ENCODE data around the gene SERAC1.
"Not testable (repeated sequence)": the region's sequence is repeated elsewhere in the genome, so short reads cannot be mapped to it uniquely, and the experiment has no call there.

SERAC1 gene

DNA sequence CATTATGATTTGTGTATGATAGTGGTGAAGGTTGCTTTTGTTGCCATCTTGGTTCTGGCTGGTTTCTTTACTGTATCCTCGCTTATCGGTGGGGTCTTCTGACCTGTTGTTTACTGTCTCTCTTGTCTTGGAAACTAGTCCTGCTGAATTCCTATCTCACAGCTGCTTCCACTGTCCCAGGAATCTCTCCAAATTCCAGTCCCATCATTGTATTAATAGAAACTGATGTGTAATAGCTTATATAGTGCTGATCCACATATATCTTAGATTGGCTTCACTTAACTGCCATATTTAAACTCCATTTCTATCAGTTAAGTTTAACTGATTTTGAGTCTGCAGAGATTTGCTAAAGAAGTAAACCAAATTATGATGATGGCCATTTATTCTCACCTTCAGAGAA is 6.0 kb upstream of the SERAC1 start:
- no peak for DNase-seq (ENCODE audit: low read depth)

DNA sequence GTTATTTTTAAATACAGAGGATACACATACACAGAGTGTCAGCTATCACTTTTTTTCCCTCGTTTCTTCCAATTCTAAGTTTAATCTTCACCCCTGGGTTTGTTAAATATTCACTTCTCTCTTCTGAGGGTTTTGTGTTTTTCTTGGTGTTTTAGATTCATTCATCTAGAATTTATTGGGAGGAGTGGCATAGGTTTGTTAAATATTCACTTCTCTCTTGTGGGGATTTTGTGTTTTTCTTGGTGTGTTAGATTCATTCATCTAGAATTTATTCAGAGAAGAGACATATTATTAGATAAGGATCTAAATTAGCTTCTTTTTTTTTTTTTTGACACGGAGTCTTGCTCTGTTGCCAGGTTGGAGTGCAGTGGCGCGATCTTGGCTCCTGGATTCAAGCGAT is 3.9 kb upstream of the SERAC1 start:
- no peak for DNase-seq (ENCODE audit: low read depth)

DNA sequence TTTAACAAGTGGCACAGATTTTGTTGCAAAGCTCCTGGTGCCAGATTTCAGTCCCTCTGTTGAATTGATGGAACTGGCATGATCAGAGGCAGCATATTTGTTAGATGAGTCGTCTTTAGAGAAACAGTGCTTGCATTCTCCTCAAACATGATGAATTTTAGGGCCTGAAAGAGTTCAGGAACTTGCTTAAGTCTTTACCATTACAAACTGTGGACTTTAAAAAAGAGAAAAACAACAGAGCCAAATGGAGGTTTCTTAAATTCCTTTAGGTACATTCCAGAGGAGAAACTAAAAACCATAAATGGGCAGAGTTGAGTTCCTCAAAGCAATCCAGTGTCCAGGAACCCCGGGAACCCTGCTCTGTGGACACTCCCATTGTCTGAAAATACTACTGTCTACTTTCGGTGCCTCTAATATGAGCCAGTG is 2.6 kb upstream of the SERAC1 start:
- no peak for DNase-seq (ENCODE audit: low read depth)

DNA sequence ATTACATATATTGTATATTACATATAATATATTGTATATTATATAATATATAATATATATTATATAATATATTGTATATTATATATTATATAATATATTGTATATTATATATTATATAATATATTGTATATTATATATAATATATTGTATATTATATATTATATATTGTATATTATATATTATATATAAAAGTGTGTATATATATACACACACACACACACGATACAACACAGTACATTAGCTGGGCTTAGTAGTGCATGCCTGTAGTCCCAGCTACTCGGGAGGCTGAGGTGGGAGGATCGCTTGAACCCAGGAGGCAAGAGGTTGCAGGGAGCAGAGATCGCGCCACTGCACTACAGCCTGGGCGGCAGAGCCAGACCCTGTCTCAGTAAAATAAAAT is 1.6 kb upstream of the SERAC1 start:
- not testable (repeated sequence) for DNase-seq (ENCODE audit: low read depth)

DNA sequence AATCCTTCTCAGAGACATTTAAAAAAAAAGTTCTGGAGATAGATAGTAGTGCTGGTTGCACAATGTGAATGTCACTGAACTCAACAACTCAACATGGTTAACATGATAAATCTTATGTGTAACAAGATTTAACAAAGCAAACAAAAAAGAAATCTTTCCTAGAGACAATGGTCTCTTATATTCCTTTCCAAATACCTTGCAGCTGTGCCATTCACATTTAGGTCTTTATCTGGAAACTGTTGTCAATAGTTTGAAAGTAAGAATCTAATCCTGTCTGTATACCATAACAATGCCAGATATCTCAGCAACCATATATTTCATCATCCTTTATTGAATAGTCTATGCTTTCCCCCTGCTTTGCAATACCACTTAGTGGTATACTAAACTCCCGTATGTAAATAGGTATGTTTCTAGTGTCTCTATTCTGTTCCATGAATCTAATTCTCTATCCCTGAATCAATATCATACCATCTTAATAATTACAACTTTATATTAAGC is 2.1 kb downstream of the SERAC1 start:
- no peak for DNase-seq (ENCODE audit: low read depth)

DNA sequence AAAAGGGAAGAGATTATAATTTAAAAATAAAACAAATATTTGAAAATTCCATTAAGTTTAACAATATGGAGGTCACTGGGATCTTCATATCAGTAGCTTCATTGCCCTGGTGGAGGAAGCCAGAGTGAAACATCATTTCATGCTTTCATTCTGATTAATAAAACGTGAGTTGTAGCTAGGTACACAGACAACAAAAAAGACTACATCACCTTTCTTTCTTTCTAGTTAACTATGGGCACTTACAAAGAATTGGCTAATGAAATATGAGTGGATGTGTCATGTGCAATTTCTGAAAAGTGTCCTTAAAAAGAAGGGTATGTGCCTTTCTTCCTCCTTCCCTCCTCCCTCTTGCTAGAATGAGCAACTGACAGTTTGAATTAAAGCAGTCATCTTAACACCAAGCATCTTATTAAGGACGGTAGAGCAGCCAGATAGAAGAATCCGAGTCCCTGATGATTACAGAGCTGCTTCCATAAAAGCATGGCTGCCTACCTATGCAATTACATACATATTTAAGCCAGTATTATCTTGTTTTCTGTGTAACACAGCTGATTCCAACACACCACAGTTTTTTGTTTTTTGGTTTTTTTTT is 3.4 kb downstream of the SERAC1 start:
- no peak for DNase-seq (ENCODE audit: low read depth)

DNA sequence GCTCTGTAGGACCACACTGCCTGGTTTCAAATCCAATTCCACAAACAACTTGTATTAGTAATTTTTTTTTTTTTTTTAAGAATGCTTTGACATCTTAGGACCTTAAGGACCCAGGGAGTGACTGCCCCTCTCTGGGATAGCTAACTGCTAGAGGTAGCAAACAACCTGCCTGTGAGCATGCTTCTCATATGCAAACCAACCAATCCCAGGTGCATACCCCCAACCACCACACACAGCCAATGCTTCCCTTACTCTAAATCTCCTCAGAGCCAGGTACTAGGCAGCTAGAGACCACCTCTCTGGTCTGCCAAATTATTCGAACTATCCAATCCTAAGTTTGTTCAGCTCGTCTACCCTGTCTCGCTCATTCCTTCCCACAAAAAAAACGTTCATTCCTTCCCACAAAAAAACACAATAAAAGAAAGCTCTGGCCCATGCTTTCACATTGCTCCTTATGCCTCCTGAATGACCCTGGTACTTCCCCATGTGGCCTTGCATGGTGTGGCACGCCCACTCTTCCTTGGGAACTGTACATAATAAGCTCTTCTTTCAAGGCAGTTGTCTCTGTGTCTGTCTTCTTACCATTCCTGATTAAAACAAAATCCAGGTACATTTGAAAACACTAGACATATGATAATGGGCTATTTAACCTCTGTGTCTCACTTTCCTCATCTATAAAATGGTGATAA is 6.4 kb downstream of the SERAC1 start:
- no peak for DNase-seq (ENCODE audit: low read depth)

DNA sequence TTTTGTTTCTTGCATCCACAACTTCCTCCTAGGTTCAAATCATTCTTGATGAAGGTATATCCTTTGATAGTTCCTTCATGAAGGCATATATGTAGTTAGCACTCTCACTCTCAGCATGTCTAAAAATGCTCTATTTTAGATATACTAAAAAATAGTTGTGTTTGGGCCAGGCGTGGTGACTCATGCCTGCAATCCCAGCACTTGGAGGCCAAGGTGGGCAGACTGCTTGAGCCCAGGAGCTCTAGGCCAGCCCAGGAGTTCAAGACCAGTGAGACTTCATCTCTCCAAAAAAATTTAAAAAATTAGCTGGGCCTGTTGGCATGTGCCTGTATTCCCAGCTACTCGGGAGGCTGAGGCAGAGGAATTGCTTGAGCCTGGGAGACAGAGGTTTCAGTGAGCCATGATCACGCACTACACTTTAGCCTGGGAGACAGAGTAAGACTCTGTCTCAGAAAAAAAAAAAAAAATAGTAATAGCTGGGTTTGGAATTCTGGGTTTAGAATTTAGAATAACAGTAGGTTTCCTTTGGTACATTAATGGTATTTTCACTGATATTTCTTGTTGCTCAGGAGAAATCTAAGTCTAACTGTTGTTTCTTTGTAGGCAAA is 7.0 kb downstream of the SERAC1 start:
- DNase-seq (ENCODE audit: low read depth) = no peak

DNA sequence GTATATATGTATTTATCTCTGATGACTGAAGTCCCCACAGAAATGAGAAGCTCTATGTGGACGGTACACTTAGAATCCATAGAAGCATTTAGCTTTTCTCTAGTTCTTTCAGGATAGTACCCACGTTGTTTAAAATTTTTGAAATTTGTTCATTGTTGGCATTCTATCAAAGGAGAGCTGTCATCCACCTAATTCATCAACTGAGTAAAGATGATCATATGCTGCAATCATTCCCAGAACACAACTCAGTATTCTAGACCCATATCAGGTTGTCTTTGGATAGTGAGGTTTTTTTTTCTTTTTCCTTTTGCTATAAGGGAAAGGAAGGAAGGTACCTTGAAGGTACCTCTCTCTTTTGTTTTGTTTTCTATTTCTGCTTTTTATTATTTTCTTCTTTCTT is 9.3 kb downstream of the SERAC1 start:
- no peak for DNase-seq (ENCODE audit: low read depth)

DNA sequence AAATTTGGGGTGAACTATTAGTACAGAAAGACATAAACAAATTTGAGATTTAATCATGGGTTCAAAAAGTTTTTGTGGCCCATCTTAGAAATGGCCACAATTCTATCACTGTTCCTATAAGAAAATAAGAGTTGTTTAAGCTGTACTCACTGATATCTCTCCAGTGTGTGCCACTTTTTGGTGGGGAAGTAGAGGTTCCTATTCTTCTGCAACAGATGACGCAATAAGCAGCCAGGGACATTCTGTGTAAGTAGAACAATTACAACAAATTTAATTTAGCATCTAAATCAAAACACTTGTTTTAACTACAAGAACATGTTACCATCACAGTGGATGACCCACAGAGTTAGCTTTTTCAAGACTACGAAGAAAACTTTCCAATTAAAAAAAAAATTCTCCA is 9.9 kb downstream of the SERAC1 start:
- no peak for DNase-seq (ENCODE audit: low read depth)

DNA sequence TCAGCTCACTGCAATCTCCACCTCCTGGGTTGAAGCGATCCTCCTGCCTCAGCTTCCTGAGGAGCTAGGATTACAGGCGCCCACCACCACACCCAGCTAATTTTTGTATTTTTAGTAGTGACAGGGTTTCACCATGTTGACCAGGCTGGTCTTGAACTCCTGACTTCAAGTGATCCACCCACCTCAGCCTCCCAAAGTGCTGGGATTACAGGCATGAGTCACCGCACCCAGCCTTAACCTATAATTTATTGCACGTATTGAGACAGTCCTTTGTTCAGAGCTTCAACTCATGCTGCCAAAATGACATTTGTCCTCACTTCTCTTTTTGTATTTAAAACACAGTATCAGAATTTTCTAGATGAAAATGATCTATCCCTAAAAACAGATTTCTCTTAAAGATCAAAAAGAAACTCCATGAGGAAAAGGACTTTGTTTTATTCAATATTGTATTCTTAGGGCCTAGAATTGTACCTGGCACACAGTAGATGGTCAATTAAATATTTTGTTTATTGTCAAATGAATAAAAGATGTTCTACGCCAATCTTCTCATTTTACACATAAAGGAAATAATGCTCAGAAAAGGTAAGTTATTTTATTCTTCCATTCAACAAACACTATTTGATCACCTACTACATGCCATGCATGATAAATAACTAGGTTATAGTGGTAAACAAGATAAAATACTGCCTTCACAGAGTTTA is 10.8 kb downstream of the SERAC1 start:
- DNase-seq (ENCODE audit: low read depth) = no peak

DNA sequence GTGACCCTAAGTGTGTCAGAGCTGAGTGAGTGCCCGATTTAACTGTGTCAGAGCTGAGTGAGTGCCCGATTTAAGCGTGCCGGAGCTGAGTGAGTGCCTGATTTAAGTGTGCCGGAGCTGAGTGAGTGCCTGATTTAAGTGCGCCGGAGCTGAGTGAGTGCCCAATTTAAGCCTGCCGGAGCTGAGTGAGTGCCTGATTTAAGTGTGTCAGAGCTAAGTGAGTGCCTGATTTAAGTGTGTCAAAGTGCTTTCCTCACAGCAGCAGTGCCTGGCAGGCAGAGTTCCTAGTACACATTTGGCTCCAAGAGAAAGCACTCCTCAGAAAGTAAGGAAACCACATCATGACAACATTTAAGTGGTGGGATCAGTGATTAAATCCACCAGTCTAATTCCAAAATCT is 13.2 kb downstream of the SERAC1 start:
- no peak for DNase-seq (ENCODE audit: low read depth)

DNA sequence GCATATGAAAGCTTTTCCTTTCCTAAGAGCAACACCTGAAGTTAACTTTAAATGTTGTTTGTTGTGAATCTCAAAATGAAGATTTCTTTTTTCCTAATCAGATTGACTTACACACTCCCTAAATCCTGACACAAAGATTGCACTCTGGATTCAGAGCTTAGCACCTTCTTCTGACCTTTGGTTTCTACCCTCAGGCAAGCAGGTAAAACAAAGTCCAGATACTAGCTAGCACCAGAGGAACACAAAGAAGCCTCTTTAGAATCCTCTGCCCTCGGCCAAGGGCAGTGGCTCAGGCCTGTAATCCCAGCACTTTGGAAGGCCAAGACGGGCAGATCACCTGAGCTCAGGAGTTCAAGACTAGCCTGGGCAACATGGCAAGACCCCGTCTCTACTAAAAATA is 14.5 kb downstream of the SERAC1 start:
- DNase-seq (ENCODE audit: low read depth) = no peak

DNA sequence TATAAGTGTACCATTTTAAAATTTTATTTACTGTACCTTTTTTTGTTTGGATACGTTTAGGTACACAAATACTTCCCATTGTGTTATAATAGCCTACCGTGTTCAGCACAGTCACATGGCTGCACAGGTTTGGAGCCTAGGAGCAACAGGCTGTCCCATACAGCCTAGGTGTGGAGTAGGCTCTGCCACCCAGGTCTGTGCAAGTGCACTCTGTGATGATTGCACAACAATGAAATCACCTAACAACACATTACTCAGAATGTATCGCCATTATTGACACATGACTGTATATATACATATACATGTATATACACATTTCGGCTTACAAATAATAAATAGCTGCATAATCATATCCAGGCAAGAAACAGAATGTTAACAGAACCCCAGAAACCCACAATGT is 15.4 kb downstream of the SERAC1 start:
- DNase-seq (ENCODE audit: low read depth) = no peak

DNA sequence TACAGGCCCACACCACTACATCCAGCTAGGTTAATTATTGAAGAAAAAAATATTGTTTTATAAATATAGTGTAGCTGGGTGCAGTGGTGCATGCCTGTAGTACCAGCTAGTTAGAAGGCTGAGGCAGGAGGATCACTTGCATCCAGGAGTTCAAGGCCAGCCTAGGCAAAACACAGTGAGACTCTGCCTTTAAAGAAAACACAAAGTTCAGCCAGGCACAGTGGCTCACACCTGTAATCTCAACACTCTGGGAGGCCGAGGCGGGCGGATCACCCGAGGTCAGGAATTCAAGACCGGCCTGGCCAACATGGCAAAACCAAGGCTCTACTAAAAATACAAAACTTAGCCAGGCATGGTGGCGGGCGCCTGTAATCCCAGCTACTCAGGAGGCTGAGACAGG is 16.0 kb downstream of the SERAC1 start:
- DNase-seq (ENCODE audit: low read depth) = not testable (repeated sequence)

DNA sequence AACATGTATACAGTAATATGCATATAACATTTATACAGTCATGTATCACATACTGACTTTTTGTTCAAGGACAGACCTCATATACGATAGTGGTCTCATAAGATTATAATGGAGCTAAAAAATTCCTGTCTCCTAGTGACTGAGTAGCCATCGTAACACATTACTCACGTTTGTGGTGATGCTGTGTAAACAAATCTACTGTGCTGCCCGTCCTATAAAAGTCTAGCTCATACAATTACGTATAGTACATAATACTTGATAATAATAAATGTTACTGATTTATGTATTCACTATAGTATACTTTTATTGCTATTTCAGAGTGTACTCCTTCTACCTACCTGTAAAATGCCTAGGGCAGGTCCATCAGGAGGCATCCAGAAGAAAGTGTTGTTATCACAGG is 17.4 kb downstream of the SERAC1 start:
- DNase-seq (ENCODE audit: low read depth) = no peak

DNA sequence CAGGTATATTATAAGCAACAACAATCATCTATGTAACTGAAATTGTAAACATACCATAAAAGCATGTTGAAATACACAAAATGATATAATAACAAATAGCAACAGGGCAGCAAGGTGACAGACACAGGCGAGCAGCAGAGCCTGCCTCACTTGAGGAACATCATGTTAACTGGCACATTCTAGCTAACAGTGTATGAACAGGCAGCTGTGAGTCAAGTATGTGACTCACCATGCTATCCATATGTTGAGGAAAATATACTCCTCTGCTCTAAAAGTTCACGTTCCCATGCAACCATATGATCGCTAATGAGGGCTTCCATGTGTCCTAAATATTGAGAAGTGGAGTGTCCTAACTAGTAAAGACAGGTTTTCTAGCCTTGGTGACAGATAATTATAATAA is 18.4 kb downstream of the SERAC1 start:
- DNase-seq (ENCODE audit: low read depth) = no peak

DNA sequence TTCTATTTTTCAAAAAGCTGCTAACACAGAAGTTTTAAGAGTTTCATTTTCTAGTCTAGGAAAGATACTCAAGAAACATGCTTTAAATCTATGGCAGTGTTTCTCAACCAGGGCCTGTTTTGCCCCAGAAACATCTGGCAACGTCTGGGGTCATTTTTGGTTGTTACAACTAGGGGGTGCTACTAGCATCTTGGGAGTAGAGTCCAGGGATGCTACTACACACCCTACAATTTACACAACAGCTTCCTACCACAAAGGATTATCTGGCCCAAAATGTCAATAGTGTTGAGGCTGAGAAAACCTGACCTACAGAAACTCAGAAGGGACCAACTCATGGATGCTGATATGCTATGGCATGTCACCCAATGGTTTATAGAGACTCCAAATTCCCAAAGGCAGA is 24.4 kb downstream of the SERAC1 start:
- no peak for DNase-seq (ENCODE audit: low read depth)

DNA sequence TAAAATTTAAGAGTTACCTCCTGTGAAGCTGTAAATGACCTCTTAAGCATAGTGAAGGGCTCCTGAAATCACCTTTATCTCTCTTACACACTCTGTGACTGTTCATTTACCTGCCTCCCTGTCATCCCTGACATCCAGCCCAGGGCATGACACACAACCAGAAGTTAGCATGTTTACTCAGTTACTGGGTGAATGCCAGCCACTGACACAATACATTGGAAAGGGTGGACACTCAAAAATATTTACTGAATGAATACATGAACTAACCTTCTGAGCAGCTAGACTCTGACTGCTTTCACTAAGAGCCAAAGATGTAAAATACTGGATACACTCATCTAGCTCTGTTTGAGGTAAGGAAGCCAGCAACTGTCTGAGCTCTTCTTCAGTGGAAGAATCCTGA is 25.3 kb downstream of the SERAC1 start:
- no peak for DNase-seq (ENCODE audit: low read depth)

DNA sequence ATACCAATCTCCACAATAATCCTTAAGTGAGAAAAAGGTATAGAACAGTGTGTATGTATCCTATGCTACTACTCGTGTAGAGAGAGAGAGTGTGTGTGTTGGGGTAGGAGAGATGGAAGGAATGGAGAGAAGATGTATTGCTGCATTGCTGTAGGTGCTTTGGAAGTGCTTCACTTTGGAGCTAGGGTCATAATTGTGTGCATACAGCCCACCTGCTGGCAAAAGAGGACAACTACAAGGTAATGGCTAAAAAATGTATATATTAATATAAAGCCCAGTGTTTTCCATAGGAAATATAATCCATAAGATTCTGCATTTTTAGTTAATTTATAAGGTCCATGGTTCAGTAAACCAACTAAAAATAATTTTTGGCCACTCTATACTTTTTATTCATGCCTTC is 36.1 kb downstream of the SERAC1 start:
- no peak for DNase-seq (ENCODE audit: low read depth)

DNA sequence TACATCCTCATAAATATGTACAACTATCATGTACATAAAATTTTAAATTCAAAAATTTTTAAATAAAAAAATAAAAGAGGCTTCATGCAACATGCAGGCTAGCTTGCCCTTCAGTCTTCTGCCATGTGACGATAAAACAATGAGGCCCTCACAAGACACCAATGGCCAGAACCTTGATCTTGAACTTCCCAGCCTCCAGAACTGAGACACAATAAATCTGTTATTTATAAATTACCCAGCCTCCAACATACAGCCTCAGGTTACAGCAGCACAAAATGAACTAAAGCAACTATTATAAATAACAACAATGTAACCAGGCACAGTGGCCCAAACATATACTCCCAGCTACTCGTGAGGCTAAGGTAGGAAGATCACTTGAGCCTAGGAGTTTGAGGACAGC is 42.8 kb downstream of the SERAC1 start:
- no peak for DNase-seq (ENCODE audit: low read depth)

DNA sequence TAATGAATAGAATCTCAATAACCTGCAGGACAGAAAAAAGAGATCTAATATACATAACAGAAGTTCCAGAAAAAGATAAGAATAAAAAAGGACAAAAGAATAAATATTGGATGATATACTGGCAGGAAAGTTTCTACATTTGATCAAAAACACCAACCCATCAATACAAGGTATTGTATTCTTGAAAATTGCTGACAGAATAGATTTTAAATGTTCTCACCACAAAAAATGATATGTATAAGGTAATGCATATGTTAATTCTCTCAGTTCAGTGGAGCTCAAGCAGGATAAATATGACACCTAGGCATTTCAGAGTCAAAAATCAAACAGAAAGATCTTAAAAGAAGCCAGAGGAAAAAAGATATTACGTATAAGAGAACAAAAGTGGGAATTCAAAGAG is 43.8 kb downstream of the SERAC1 start:
- no peak for DNase-seq (ENCODE audit: low read depth)

DNA sequence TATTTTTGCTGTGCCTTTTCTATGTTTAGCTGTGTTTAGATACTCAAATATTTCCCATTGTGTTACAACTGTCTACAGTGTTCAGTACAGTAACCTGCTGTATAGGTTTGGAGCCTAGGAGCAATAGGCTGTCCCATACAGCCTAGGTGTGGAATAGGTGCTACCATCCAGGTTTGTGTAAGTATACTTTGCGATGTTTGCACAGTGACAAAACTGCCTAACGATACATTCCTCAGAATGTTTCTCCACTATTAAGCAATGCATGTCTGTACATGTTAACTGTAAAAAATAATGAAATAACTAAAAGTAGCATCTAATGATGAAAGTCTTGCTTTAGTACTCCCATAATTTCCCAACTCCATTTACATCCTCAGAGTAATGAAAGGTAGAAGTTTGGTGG is 46.0 kb downstream of the SERAC1 start:
- no peak for DNase-seq (ENCODE audit: low read depth)
